Measurements from ENCODE around the gene UBE2H.
"Not testable (repeated sequence)": the region's sequence is repeated elsewhere in the genome, so short reads cannot be mapped to it uniquely, and the experiment has no call there.

Gene UBE2H

DNA sequence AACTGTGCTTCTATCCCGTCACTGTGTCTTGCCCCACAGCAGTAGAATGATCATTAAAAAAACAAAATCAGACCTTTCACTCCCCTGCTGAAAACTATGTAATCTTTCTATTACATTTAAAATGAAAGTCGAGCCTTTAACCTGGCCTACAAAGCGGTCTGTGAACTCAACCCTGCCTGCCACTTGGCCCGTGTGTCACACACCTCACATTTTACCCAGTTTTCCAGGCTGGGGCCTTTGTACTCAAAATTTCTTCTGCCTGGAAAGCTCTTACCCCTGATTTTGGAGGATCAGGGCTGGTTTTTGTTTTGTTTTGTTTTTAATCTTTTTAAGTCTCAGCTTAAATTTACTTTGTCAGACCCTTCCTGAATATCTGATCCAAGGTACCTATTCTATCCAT lies 82.1 kb downstream of the UBE2H start:
- DNase-seq: no peak

DNA sequence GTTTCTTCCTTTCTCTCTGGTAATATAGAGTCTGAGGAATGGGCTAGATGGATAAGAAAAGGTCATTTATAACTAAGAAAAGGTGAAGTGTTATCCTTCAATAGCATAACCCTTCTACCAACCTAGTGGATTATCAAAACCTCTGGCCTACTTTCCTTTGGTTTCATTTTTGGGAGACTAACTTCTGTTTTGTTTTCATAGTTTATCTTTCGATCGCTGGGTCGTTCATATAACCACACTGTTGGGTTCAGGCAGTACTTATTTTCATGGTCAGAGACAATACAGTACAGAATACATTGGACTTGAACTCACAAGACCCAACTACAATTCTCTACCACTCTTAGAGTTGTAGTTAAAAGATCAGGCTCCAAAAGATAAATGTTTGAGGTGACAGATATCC lies 86.5 kb downstream of the UBE2H start:
- no peak for DNase-seq

DNA sequence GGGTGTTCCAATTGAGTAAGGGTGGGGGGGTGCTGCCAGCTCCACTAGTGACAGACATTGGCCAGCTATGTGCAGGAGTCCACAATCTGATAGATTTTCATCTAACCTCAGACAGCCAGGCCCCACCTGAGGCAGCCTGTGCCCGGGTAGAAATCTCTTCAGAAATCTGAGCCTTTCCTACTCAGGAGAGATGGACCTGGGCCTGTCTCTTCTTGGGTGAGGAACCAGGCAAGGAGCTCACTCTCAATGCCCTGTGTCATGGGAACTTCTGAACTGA lies 86.9 kb downstream of the UBE2H start:
- no peak for DNase-seq

DNA sequence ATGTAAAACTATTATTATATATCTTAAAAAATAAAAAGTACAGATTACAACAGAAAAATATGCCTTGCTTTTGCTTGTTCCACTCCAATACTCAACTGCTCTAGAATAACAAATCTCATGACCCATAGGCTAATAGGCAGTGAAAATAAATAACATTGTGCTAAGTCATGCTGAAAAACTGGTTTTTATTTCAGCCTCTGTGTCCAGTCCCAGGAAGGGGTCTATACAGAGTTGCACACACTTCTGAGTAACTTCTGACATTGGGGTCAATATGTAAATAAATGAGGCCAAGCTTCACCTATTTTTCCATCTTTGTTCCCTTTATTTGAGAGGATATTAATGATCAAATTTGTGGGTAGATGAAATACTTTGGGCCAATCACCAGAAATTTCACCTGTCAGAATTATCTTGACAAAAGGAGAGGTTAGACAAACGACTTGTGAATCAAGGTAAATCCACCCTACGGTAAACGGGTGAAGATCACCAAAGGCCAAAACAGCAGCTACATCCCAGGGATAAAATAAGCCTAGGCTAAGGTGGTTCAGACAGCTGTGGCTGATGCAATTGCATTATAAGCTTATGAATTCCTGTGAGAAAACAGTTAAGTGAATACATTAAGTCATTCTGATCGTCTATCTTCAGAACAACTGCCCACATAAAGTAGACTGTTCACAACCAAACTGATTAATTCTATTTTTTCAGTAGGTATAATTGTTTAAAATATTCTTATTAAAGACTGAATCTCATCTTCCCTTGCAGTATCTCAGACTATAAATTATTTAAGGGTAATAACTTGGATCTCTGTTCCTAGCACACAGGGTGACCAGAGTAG lies 87.5 kb downstream of the UBE2H start:
- no peak for DNase-seq

DNA sequence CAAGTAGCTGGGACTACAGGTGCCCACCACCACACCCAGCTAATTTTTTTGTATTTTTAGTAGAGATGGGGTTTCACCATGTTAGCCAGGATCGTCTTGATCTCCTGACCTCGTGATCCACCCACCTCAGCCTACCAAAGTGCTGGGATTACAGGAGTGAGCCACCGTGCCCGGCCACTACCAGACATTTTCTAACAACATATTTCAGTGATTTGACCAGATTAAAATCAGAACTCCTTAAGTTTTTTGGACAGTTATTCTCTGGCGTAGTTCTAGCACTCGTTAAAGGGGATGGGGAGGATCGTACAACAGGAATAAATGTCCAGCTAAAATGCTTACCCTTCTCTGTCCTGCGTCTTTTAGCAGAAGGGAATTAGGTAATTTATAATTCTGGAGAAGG lies 88.1 kb downstream of the UBE2H start:
- not testable (repeated sequence) for DNase-seq

DNA sequence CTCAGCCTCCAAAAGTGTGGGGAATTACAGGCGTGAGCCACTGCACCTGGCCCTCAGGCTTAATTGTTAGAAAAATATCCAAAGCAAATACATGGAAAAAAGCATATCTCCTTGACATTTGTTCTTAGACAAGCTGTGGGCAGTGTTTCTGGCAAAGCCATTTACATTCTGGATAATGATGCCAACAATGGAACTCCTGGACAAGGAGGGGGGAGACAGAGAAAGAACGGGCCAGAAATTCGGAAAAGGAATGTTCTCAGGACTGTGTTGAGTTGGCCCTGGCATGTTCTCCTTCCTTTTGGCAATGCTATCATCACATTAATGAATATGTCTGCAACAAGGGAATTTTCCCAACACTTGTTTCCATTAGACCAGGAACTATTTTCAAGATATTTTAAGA lies 88.7 kb downstream of the UBE2H start:
- DNase-seq: no peak

DNA sequence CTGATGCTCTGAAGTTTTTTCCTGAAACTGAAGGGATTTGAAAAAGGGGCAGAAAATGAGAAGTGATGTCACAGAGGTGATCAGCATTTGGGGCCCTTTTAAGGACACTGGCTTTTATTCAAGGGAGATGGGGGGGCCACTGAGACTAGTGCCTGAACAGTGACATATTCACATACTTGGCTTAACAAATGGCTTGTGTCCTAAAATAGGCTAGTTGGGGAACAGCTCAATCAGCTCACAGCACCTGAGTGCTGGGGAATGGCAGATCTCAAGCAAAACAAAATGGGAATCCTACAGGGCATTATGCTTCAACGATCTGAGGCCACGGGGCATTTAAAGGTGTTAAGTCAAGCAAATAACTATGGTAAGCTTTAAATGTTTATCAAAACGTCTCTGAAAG lies 90.1 kb downstream of the UBE2H start:
- no peak for DNase-seq

DNA sequence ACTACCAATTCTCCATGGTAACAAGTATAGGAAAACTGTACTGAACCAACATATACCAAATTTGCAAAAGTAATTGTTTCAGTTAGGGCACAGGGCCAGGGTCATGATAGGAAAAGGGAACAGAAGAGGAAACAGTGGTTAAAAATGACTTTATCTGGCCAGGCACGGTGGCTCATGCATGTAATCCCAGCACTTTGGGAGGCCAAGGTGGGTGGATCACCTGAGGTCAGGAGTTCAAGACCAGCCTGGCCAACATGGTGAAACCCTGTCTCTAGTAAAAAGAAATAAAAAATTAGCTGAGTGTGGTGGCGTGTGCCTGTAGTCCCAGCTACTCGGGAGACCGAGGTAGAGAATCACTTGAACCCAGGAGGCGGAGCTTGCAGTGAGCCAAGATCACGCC lies 92.0 kb downstream of the UBE2H start:
- not testable (repeated sequence) for DNase-seq

DNA sequence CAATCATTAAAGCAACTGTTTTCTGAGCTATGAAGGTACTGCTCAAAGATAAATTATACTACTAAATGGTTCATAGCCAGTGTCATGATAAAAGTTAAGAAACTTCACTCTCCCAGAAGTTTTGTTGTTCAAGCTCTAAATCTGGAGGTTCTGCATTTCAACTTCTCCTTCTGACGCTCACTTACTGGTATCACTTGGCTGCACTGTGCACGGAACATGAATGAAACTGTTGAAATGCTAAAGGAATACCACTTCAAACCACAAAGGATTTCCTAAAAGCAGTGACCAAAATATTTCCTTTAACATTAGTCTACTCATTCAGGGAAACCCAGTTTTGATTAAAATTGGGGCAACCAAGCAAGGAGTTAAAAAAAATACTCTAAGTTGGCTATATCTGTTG lies 93.6 kb downstream of the UBE2H start:
- no peak for DNase-seq

DNA sequence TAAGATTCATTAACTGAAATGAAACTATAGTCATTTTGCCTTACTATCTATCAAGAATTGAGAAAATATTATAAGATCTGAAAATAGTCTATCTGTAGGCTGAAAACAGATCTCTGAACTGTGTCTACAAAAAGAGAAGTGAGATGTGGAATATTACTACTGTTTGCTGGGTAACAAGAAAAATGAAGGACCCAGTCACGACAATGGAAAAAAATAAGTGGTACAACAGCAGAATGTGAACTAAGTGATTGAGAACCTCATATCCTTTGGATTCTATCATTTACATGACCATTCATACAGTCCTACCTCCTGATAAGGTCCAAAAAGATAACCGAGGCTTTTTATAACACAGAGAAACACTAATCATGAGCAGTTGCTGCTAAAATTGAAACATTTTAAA lies 94.3 kb downstream of the UBE2H start:
- no peak for DNase-seq

DNA sequence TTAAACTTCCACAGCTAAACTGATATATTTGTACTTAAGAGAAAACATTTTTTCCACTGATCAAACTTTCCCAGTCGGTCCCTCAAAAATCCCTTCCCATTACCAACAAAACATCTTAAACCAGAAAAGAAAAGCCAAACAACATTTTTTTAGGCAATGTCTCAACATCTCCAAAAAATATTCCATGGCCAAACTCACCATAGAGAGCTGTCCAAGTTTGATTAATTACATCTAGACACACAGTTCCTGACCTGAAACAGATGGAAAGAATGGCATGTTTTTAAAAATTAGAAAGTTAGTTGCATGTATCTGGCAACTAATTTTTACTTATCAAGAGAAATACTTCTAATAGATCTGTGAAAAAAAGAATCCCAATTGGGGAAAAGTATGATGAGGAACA lies 95.4 kb downstream of the UBE2H start:
- no peak for DNase-seq

DNA sequence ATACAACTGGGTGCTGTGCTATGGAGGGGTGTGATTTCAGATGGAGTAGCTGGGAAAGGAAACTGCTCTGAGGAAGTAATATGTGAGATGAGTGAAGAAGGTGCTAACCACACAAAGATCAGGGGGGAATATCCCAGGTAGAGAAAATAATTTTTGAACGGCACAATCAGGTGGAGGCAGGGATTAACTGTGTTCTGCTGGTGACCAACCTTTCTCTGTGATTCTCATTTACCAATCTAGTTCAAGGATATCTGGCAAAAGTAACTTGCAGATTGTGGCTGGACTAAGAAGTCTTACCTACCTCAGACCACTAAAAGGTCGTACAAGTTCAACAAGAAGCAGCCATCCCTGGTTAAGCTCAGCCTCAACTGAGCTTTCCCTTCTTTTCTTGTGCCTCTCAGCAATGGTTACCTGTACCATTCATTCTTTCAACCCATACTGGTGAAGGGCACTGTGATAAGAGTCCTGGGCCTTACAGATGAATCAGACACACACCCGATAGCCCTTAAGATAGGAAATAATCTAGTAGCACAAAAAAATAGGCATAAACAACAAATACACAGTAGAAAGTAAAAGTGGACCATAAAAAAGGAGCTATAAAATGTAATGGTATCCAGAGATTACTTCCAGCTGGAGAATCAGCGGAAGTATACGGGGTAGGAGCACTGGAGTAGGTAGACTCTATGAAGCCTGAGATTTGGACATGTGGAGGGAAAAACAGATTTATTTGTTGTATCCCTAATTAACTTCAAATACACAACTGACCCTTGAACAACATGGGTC lies 96.6 kb downstream of the UBE2H start:
- no peak for DNase-seq

DNA sequence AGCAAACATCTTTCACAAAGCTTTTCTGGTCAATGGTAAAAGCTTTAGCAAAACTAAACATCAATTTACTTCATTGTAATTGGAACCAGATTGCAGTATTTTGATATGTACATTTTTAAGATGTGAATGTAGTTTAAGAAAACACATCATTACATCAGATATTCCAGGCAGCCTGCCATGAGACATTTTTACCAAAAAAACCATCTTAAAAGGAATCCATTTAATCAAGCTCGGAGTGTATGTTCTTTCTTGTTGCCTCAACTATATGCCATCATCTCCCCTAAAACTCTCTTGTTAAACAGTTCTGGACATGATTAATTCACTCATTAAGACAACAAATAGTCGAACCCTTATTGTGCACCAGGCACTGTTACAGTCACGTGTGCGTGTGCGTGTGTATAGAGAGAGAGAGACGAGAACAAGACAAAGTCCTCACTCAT lies 97.5 kb downstream of the UBE2H start:
- no peak for DNase-seq

DNA sequence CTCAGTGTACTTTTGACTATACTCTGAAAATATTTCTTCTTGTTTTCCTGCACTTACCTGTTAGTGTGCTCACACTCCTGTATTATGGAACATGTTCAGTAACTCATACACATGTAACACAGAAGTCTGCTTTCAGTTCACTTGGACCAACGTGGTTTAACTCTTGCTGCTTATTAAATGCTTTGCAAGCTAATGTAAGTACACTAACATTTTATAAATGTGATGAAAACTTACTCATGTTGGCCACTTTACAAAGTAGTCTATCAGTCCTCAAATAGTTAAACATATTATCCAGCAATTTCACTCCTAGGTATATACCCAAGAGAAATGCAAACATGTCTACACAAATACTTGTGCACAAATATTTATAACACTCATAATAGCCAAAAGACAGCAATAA lies 98.4 kb downstream of the UBE2H start:
- DNase-seq: no peak

DNA sequence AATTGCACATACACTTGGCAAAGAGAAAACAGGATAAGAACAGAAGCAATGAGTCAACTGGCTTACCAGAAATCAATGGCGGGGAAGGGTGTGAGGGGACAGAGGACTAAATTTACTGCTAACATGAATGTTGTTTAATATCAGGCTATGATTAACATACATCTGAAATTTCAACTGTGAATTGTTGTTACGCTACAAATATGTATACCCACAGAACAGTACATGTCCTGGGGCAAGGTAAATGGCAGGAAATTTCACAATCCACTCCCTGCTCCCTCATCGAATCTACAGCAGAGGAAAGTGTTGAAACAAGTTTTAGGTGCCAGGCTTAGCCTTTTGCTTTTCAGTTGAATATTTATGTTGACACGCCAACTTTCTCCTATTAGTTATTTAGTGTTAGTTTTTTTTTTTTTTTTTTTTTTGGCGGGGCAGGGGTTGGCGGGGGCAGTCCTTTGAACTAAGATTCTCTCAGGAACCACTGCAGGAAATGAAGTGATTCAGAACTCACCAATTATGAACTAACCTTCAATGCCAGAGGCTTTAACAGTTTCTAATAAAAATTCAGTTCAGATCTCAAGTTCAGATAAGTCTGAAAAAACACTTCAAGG lies 99.0 kb downstream of the UBE2H start:
- no peak for DNase-seq

DNA sequence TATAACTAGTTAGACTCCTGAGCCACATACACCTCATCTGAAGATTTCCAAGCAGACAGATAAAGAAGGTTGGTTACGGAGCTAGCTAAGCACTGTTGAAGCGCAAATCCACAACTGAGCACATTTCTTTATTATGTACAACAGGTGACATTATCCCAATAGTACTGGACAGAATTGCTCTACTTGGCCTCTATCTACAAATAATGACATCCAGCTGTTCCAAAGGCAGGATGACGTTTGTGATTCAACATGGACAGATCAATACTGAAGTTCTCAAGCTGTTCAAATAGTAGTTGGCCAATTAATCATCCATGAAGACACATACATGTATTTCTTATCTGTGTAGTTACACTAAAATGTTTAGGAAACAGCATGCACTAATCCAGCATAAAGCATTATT lies 101.0 kb downstream of the UBE2H start:
- no peak for DNase-seq

DNA sequence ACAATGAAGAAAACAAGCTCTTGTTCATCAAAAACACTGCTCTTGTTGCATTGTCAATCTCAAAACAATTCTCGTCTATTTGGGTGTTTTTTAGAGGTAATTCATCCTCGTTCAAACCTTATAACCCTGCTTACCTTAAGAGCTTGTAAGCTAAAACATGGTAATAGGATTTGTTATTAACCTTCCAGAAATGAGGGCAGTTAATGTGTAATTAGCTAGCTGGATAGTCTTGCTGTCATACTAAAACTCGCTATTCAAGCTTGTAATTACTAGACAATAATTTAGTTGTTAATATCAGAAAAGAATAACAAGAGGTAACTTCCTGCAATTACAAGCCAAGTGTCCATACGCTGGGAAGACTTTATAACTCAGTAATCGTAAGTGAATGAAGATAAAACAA lies 101.6 kb downstream of the UBE2H start:
- DNase-seq: no peak

DNA sequence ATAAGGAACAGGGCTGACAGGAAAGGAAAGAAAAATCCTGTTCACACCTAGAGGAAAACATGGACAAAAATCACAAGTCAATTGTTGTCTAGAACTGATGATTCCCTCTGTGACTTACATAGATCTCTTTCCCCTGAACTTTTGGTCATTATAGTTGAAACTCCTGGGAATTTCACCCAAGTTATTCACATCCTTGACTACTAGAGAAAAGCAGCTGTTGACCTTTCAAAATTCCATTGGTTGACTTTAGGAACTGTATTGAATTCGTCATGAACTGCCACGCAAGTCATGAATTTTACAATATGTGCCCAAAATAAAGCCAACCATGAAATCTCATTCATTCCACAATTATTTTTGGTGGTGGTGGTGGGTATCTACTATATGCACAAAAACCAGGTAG lies 104.3 kb downstream of the UBE2H start:
- DNase-seq: no peak

DNA sequence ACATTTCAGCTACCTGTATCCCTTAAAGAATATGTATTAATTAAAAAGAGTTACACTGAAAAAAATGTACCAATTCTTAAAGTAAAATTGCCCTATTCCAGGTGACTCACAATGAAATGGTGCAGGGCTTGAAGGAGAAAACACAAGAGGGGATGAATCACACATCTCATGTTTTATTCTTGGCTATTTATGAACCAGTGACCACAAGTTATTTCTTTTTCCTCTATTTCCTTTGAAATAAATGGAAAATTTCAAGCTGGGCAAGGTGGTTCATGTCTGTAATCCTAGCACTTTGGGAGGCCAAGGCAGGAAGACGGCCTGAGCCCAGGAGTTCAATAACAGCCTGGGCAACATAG lies 106.8 kb downstream of the UBE2H start:
- no peak for DNase-seq

DNA sequence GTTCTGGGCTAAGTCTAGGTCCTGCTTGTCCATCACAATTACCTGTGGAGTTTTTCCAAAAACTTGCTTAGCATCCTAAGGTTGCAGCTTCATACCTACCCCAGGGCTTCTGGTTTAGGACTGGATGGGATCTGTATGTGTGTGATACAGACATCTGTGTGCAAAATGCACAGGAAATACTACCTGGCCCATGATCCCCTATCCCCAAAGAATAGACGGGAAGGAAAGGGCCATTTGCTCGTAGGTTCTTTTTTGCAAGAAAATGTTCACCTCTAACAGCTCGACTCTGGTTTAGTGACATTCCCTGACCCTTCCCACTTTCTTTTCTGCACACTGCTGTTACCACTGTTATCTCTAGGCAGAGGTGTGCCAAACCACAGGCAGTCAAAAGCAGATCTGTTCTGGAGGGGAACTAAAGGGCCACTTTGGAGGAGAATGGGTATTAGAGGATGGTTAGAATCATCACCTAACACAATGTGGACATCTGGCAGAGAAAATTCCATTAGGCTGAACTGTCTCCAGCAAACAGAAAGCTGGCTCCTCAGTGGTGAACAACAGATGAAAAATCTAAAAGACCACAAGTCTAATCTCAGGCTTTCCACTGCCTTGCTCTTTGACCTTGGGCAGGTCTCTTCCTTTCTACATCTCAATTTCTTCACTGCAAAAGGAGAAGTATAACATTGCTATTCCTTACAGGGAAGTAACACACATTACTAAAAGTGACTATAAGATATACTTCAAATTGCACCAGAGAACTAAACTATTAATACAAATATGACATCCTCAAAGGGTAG lies 107.4 kb downstream of the UBE2H start:
- no peak for DNase-seq

DNA sequence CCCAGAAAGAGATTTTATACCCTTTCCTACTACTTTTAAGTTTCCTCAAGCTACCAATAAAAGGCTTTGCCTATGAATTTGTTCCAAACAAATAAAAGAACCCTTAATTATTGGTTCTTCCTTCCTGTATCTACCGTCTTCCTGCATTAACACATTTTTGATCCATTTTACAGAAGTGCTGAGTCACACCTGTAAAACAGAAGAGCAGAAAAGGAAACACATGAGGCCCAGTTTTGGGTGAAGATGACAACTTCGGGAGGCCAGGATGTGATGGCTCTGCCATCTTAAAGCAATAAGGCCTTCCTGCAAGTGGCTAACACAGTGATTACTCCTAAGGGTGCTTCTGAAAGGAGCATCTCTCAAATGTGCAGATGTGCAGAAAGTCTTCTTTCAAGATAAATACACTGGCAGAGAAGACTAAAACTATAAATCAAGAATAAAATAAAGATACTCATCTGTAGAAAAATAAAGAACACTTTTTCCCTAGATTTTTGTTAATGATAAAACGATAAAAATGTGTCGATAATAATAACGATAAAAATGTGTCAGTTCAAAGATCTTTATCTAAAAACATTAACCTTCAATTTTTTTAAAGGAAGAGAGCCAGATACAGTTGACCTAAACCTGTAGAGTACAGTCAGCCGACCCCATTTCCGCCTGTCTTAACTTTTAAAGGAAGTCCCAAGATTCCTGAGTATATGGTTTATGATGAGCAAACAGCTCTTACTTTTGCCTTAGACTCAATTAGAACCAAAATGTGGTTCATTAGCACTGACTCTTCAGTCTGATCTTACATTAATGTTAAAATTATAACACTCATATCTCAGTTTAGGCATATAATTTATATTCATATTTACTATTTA lies 108.6 kb downstream of the UBE2H start:
- DNase-seq: no peak

DNA sequence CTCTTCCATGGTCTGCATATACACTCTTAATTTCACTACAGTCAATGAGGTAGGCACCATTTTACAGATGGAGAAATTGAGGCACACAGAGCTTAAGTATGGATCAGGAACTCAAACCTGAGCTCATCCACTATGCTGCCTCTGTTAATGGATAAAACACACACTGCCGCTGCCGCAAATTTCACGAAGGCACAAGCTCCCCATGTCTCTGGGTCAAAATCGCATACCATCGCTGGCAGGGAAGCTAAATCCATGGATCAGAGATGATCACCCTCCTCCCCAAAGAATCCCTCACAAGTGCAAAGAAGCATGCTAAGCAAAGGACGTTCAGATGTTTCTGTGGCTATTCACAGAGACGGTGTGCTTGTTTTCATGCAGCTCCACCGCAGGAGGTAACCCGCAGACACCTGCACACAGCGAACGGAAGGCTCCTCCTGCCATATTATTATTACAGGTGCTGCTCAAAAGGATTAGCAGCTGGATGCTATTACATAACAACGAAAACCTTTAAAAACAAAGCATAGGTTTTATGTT lies 109.3 kb downstream of the UBE2H start:
- peak; percentile 38 for DNase-seq

All from DMS153 (cell line).